ENCODE results near the gene GAGE2A.
"Not testable (repeated sequence)": the region's sequence is repeated elsewhere in the genome, so short reads cannot be mapped to it uniquely, and the experiment has no call there.

GRCh38 chrX:49568728-49569127 is 20.6 kb upstream of the GAGE2A start:
- not testable (repeated sequence) for TF ChIP-seq POLR2AphosphoS5, CTCF (IDR thresholded peaks at IDR 0.05)
